ENCODE results near the gene DOCK4. TPM values are rescaled to one million over a fixed set of nuclear protein-coding genes. Genes with fewer than 3 reads are reported as not detected.

Gene DOCK4
- total and polyA plus RNA-seq, 2 of the 8 experiments (the other 6 are each of a cell fraction or from before 2014, with no cell fraction given), result 5.1 to 23.6 TPM

DNA sequence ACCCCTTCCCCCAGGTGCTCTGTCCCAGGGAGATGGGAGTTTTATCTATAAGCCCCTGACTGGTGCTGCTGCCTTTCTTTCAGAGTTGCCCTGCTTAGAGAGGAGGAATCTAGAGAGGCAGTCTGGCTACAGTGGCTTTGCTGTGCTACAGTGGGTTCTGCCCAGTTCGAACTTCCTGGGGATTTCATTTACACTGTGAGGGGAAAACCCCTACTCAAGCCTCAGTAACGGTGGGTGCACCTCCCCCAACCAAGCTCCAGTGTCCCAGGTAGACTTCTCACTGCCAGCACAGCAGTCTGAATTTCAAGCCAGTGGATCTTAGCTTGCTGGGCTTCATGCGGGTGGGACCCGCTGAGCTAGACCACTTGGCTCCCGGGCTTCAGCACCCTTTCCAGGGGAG is 500.4 kb downstream of the DOCK4 start:
- Histone ChIP-seq H3K9me3 (ENCODE audit: insufficient read depth in 2 of 2, low read depth in 1 of 2, low read length in 1 of 2) (peaks cover 3 to 4% of the 10 kb centered on the region in 2 experiments; a peak in 3 of 4 replicates), H3K27me3 (replicated peaks in 1 of 4; ENCODE audit: control insufficient read depth in 3 of 4, extremely low read depth in 1 of 4, insufficient read depth in 3 of 4, low read length in 3 of 4) (no peaks in the 10 kb centered on the region), H2BK120ac (replicated peaks; ENCODE audit: low read depth, low read length) (no peak overlapping the region), H4K20me1 (replicated peaks in 1 of 2; ENCODE audit: control insufficient read depth in 1 of 2, insufficient read depth in 2 of 2, low read length in 2 of 2) (no peaks in the 10 kb centered on the region), H3K4me2 (ENCODE audit: insufficient read depth in 1 of 2, low read depth in 2 of 2, low read length in 2 of 2) (no peak overlapping the region), H3K79me1 (ENCODE audit: low read depth, low read length) (no peaks in the 10 kb centered on the region), H2AFZ (ENCODE audit: low read length) (no peak overlapping the region), H3K4ac (replicated peaks; ENCODE audit: insufficient read length, low read depth, low read length) (no peak overlapping the region), H4K5ac (ENCODE audit: insufficient read length, low read depth, low read length) (no peak overlapping the region), H3K27ac (ENCODE audit: low read depth, low read length) (no peak overlapping the region), H2BK12ac (ENCODE audit: low read depth, low read length) (no peak overlapping the region), H3K23ac (ENCODE audit: insufficient read length) (no peak overlapping the region), H3K56ac (replicated peaks; ENCODE audit: insufficient read length, low read depth, low read length) (no peak overlapping the region), H3K14ac (ENCODE audit: insufficient read length) (no peak overlapping the region), H2BK20ac (ENCODE audit: low read length) (no peak overlapping the region), H3K18ac (ENCODE audit: extremely low read depth, low read length) (no peak overlapping the region), H3K23me2 (ENCODE audit: low read depth, low read length) (no peaks in the 10 kb centered on the region), H3K79me2 (ENCODE audit: control insufficient read depth in 1 of 2, insufficient read depth in 2 of 2, low read length in 2 of 2) (no peaks in the 10 kb centered on the region), H4K91ac (replicated peaks; ENCODE audit: insufficient read length, low read length) (no peak overlapping the region), H2BK5ac (ENCODE audit: low read depth, low read length) (no peak overlapping the region), H3K4me3 (ENCODE audit: extremely low read depth in 1 of 4, insufficient read depth in 2 of 4, low read depth in 3 of 4, low read length in 4 of 4) (no peak overlapping the region), H4K8ac (ENCODE audit: extremely low read depth, insufficient read depth, low read length) (no peak overlapping the region), H3K4me1 (replicated peaks in 1 of 4; ENCODE audit: control insufficient read depth in 3 of 4, insufficient read depth in 4 of 4, low read length in 3 of 4) (no peaks in the 10 kb centered on the region), H2BK15ac (ENCODE audit: low read length) (no peak overlapping the region), H2AK5ac (ENCODE audit: low read depth, low read length) (no peak overlapping the region), H3K9ac (replicated peaks in 1 of 4; ENCODE audit: extremely low read depth in 1 of 4, low read depth in 3 of 4, low read length in 3 of 4) (no peak overlapping the region), H3K36me3 (ENCODE audit: control insufficient read depth in 2 of 4, insufficient read depth in 4 of 4, low read length in 3 of 4) (no peaks in the 10 kb centered on the region)
- DNase-seq (ENCODE audit: low read depth in 1 of 2, low spot score in 2 of 2) (no peak), FAIRE-seq (no peak)
- ChIA-PET CTCF (ENCODE audit: partially characterized antibody) (interaction anchor here (0.6 to 1.8 kb wide), 4 partner anchors 24 to 223 kb away, joined by 3 to 4 read pairs (median 3); no protein-coding TSS in a partner anchor), POLR2A (ENCODE audit: partially characterized antibody) (no interaction called here)
- TF ChIP-seq GTF2F1 (IDR thresholded peaks at IDR 0.05; ENCODE audit: borderline replicate concordance, low read depth, low read length), result no peak
- TF ChIP-seq FOSL1 (IDR thresholded peaks at IDR 0.05; ENCODE audit: insufficient read depth, low read depth, low read length), result no peak
- no peak for TF ChIP-seq JUN (IDR thresholded peaks at IDR 0.05; ENCODE audit: low read depth, low read length)
- no peak for TF ChIP-seq SRF (IDR thresholded peaks at IDR 0.05; ENCODE audit: low read depth, low read length)
- WGBS, 2 experiments (ENCODE audit: extremely low coverage in 1 of 2, insufficient coverage in 1 of 2, insufficient read length in 1 of 2, insufficient replicate concordance in 2 of 2, low coverage in 1 of 2, low lambda C conversion rate in 2 of 2, missing lambda C conversion rate in 1 of 2), result 96% methylated on average over 5 of the region's 5 CpGs; no CpG with 5 or more reads in 1 of the 2 experiments

Measured in H1 (cell line).